Epithelial cell of esophagus (primary cell): Measurements from ENCODE around the gene HS6ST1.

ENCODE experiments used
- DNase-seq: peaks from one replicate; pipeline ENCODE4 v3.0.0; 2010; ENCODE audit warnings: low read depth
- H3K4me3 ChIP-seq: 2 replicates; pipeline ENCODE4 v1.5.1; 2011; ENCODE audit warnings: mild to moderate bottlenecking, low read length, control low read depth
- CTCF ChIP-seq: IDR thresholded peaks from 2 replicates; pipeline ENCODE4 v1.5.1; 2011; ENCODE audit warnings: low read depth, mild to moderate bottlenecking, low read length, control low read depth, inconsistent platforms; ENCODE audit not compliant: insufficient read depth; ENCODE audit errors: missing control alignments

HS6ST1 gene

GRCh38 chr2:128275498-128276045 lies 43.1 kb downstream of the HS6ST1 start:
- no peak for DNase-seq
- H3K4me3 ChIP-seq, result no peak overlapping the region
- no peak for TF ChIP-seq CTCF

GRCh38 chr2:128274218-128274617 lies 44.5 kb downstream of the HS6ST1 start:
- TF ChIP-seq CTCF, result no peak
- H3K4me3 ChIP-seq, result no peak overlapping the region
- no peak for DNase-seq

- no peak for TF ChIP-seq CTCF
- no peak for DNase-seq
- no peak overlapping the region for H3K4me3 ChIP-seq
These were observed 45.1 kb downstream of the HS6ST1 start for GRCh38 chr2:128273469-128274081.

GRCh38 chr2:128272601-128273468 lies 45.8 kb downstream of the HS6ST1 start:
- DNase-seq, result no peak
- H3K4me3 ChIP-seq, result no peak overlapping the region
- TF ChIP-seq CTCF, result no peak

GRCh38 chr2:128271911-128272600 lies 46.6 kb downstream of the HS6ST1 start:
- no peak overlapping the region for H3K4me3 ChIP-seq
- no peak for DNase-seq
- TF ChIP-seq CTCF, result no peak

GRCh38 chr2:128271597-128271910 lies 47.1 kb downstream of the HS6ST1 start:
- no peak overlapping the region for H3K4me3 ChIP-seq
- DNase-seq, result no peak
- no peak for TF ChIP-seq CTCF
